ENCODE results near the gene DIPK1C.

Gene DIPK1C

DNA sequence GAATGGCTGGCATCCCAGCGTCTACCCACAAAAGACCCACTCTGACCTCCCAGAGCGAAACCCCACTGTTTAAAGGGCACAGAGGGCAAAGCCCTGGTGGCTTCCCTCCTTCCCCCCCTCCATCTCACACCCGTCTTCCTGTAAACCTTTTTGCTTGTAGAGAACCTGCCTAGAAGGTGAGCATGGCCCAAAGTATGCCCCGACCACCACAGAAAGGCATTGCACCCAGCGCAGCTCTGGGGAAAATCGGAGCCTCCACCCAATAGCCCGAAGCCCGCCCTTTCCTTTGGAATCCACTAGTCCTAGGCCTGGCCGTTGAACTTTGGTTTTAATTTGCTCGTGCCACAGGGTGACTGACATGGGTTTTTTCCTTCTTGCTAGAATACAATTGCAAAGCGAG, 22.6 kb downstream of the DIPK1C start:
- TF ChIP-seq CTCF (IDR thresholded peaks at IDR 0.05; ENCODE audit: insufficient read depth, low read depth, low read length, missing control alignments): no peak
- no peak for DNase-seq (ENCODE audit: low read depth)
- H3K4me3 ChIP-seq (ENCODE audit: low read depth, low read length): no peak overlapping the region

DNA sequence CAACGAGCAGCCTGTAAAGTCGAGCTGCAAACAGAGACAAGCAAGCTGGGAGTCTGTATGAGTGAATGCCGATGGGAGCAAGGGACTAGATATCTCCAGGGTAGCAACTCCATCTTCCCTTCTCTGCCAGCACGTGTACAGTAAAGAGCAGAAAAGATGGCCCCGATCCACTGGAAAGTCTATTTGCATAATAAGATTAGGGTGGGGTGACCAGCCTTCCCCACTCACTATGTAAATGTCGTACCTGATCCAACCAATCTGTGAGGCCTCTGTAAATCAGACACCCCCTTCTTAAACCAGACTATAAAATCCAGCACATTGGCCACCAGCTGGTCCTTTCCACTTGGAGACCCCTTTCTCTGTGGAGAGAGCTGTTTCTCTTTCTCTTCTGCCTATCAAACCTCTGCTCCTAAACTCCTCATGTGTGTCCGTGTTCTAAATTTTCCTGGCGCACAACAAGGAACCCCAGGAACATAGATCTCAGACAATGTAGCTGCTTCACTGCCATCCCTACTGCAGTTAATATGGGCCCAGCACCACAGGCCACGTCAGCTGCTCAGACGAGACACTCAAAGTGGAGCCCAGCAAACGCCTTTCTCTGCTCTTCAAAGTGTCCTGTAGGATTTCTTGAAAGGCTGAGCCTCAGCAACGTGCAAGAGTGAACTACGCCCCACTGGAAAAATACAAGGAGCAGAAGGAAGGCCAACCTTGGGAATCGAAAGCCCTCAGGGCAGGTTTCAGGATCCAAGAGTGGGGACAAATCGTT, 26.1 kb downstream of the DIPK1C start:
- DNase-seq (ENCODE audit: low read depth): no peak

GRCh38 chr18:74430231-74430630, 26.9 kb downstream of the DIPK1C start:
- H3K4me3 ChIP-seq (ENCODE audit: low read depth, low read length): no peak overlapping the region
- no peak for DNase-seq (ENCODE audit: low read depth)
- TF ChIP-seq CTCF (IDR thresholded peaks at IDR 0.05; ENCODE audit: insufficient read depth, low read depth, low read length, missing control alignments): no peak

More for the DNA sequence above, 26.1 kb downstream of the DIPK1C start:
- no peak overlapping the region for H3K4me3 ChIP-seq (ENCODE audit: low read depth, low read length)
- TF ChIP-seq CTCF (IDR thresholded peaks at IDR 0.05; ENCODE audit: insufficient read depth, low read depth, low read length, missing control alignments): no peak

DNA sequence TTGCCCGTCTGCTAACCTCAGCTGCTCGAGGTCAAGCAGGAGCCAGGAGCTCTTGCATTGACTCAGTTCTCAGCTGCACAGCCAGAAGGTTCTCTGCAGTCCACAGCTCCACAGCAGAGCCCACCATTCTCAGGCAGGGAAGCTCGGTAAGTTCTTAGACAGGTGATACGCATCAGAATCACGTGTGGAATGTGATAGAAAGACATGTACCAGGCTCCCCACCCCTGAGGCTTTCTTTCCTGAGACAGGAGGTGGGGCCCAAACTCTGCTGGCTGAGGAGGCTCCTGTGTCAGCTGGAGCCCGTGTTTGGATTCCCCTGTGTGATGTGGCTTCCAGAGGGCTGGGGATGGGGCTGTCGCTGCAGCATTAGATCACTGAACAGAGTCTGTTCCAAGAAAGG, 28.0 kb downstream of the DIPK1C start:
- H3K4me3 ChIP-seq (ENCODE audit: low read depth, low read length): no peak overlapping the region
- no peak for DNase-seq (ENCODE audit: low read depth)
- TF ChIP-seq CTCF (IDR thresholded peaks at IDR 0.05; ENCODE audit: insufficient read depth, low read depth, low read length, missing control alignments): no peak

GRCh38 chr18:74427442-74428112, 29.5 kb downstream of the DIPK1C start:
- DNase-seq (ENCODE audit: low read depth): no peak
- H3K4me3 ChIP-seq (ENCODE audit: low read depth, low read length): no peak overlapping the region
- no peak for TF ChIP-seq CTCF (IDR thresholded peaks at IDR 0.05; ENCODE audit: insufficient read depth, low read depth, low read length, missing control alignments)

DNA sequence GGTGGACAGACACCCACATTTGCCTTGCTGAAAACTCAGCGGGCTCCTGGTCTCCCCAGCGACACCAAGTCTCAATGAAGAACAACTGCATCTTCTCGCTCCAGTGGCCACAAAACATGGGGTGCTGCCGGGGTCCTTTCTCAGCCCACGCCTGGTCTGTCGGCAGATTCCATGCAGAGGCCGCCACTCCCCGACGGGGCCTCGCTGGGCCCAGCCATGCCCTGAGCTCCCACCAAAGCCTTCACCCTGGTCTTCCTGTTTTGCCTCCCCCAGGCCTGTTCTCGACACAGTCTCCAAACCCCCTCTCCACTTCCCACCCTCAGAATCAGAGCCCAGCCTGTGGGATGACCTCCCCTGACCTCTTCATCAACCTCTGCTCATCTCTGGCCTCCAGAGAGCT, 31.2 kb downstream of the DIPK1C start:
- TF ChIP-seq CTCF (IDR thresholded peaks at IDR 0.05; ENCODE audit: insufficient read depth, low read depth, low read length, missing control alignments): no peak
- no peak for DNase-seq (ENCODE audit: low read depth)
- H3K4me3 ChIP-seq (ENCODE audit: low read depth, low read length): no peak overlapping the region

Data from GM12865 (cell line).